ENCODE measurements around the gene PCMT1.

GRCh38 chr6:149727793-149728498, 21.6 kb upstream of the PCMT1 start:
- TF ChIP-seq POLR2AphosphoS5 (IDR thresholded peaks at IDR 0.05): no peak
- TF ChIP-seq CTCF (IDR thresholded peaks at IDR 0.05): no peak
- no peak for TF ChIP-seq EP300 (IDR thresholded peaks at IDR 0.05)
- TF ChIP-seq POLR2A (IDR thresholded peaks at IDR 0.05): no peak
